Vagina (tissue), 2 donors: Measurements from ENCODE around the gene ACAA1.

Experiments used
- POLR2AphosphoS5 ChIP-seq, 2 donors: sonication (generic); formaldehyde crosslinking; IDR thresholded peaks; one replicate each; pipeline ENCODE4 v1.9.0; 2017; ENCODE audit warnings: antibody characterized with exemption in 2 of 2, mild to moderate bottlenecking in 2 of 2, low read depth in 1 of 2; ENCODE audit not compliant: insufficient read depth in 1 of 2
- TF ChIP-seq, protein P1 (sequence below), 3 experiments: fragments of 450-650 bp in 2 of 3; fragments of 200-600 bp in 1 of 3; sonication (generic) in 1 of 3; IDR thresholded peaks; one replicate each; pipeline ENCODE4 v1.5.1; 2017 to 2019; ENCODE audit warnings: antibody characterized with exemption in 3 of 3, mild to moderate bottlenecking in 2 of 3, moderate library complexity in 2 of 3

DNA sequence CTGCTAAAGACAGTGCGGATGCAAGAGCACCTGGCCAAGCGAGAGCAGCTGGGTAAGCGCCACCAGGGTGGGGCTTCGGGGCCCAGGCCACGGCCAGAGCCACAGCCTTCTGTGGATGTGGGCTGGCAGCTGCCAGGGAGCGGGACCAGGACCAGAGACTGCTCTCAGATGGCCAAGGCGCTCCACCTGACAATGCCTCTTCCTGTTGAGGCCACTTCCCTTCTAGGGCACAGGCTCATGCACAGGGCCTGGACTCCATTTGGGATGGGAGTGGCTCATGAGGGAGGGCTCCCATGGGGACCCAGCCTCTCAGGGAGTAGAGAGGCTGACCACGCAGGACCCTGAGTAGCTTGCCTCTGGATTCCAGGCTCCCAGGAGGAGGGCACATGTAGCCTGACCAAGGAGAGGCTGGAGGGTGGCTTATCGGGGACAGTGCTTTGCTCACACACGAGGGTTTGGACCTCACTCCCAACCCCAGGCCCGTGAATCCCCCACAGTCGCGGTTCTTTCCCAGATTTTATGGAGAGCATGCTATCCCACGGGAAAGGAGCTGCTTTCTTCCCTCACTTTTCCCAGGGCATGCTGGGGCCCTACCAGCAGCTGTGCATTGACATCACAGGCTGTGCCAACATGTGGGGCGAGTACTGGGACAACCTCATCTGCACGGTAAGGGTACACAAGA, 25.1 kb downstream of the ACAA1 start:
- no peak for TF ChIP-seq POLR2AphosphoS5 (IDR thresholded peaks at IDR 0.05; ENCODE audit: insufficient read depth in 1 of 2, low read depth in 1 of 2)
- TF ChIP-seq, protein P1, sequence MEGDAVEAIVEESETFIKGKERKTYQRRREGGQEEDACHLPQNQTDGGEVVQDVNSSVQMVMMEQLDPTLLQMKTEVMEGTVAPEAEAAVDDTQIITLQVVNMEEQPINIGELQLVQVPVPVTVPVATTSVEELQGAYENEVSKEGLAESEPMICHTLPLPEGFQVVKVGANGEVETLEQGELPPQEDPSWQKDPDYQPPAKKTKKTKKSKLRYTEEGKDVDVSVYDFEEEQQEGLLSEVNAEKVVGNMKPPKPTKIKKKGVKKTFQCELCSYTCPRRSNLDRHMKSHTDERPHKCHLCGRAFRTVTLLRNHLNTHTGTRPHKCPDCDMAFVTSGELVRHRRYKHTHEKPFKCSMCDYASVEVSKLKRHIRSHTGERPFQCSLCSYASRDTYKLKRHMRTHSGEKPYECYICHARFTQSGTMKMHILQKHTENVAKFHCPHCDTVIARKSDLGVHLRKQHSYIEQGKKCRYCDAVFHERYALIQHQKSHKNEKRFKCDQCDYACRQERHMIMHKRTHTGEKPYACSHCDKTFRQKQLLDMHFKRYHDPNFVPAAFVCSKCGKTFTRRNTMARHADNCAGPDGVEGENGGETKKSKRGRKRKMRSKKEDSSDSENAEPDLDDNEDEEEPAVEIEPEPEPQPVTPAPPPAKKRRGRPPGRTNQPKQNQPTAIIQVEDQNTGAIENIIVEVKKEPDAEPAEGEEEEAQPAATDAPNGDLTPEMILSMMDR (IDR thresholded peaks at IDR 0.05) = no peak
